Measurements from ENCODE around the gene POLR2J3.
"Not testable (repeated sequence)": the region's sequence is repeated elsewhere in the genome, so short reads cannot be mapped to it uniquely, and the experiment has no call there.

Gene POLR2J3

DNA sequence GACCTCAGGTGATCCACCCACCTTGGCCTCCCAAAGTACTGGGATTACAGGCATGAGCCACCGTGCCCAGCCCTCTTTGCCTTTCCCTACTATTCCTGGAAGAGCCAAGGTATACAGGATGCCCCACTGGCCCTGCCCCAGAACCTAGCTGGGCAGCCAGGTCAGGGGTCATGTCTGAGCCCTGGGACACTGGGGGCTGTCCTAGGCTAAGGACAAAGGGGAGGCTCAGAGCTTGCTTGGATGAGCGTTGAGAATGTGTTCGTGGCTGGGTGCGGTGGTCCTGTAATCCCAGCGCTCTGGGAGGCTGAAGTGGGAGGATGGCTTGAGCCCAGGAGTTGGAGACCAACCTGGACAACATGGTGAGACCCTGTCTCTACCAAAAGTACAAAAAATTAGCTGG, 6.1 kb upstream of the POLR2J3 start:
- not testable (repeated sequence) for H3K27me3 ChIP-seq (ENCODE audit: control insufficient read depth, insufficient read depth, low read length); H3K9ac ChIP-seq (ENCODE audit: low read depth, low read length); H3K27ac ChIP-seq (ENCODE audit: low read depth, low read length); H3K4me1 ChIP-seq (ENCODE audit: control insufficient read depth, insufficient read depth, low read length); H3K36me3 ChIP-seq (ENCODE audit: control insufficient read depth, insufficient read depth, low read length); H3K9me3 ChIP-seq (ENCODE audit: control insufficient read depth, insufficient read depth, low read length); H3K4me3 ChIP-seq (ENCODE audit: low read depth, low read length)

DNA sequence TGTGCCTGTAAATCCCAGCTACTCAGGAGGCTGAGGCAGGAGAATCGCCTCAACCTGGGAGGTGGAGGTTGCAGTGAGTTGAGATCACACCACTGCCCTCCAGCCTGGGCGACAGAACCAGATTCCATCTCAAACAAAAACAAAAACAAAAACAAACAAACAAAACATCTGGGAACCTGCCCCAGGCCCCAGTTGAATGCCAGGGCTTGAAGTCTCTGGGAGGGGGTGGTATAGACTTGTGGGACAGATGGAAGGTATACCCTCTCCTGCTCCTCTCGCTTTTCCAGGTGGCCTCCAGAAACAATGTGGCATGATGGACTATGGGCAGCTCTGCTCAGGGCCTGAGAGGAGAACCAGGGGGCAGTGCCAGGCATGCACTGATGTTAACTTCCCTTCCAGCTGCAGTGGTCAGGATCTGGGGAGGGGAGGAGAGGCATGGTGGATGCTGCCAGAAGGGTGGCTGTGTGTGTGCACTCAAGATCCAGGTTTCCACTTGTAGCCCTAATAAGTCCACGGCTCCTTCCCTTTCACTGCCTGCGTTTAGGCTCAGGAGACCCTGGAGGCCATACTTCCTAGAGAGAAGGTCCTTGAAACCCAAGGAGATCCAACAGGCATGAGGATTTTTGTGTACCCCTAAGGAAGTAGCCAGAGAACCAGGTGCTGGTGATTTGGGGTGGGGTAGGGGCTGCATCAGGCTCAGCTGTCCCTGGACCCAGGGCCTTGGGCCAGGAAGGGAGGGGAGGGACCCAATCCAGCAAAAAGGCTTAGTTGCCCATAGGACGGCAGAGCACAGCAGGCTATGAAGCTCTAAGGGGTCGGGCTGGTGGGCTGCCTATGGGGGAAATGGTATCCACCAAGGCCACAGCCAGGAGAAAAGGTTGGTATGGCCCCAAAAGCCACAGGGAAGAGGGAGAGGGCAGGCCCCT, 5.2 kb upstream of the POLR2J3 start:
- not testable (repeated sequence) for H3K9ac ChIP-seq (ENCODE audit: low read depth, low read length)

DNA sequence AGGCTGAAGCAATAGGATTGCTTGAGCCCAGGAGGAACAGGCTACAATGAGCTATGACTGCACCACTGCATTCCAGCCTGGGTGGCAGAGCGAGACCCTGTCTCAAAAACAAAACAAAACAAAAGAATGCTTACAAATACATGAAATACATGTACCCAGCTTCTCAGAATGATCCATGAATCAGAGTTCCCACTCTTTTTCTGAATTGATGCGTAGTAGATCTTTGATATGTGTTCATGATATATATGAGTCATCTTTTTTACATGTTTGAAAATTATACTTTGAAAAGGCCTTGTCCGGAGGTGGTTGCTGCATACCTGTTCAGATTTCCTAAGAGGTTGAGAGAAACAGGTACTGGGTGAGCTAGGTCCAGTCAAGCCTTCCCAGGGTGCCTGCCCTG, 4.0 kb upstream of the POLR2J3 start:
- not testable (repeated sequence) for H3K4me1 ChIP-seq (ENCODE audit: control insufficient read depth, insufficient read depth, low read length); H3K4me3 ChIP-seq (ENCODE audit: low read depth, low read length); H3K27ac ChIP-seq (ENCODE audit: low read depth, low read length); H3K9ac ChIP-seq (ENCODE audit: low read depth, low read length); H3K36me3 ChIP-seq (ENCODE audit: control insufficient read depth, insufficient read depth, low read length); H3K9me3 ChIP-seq (ENCODE audit: control insufficient read depth, insufficient read depth, low read length); H3K27me3 ChIP-seq (ENCODE audit: control insufficient read depth, insufficient read depth, low read length)

More for the DNA sequence above, 5.2 kb upstream of the POLR2J3 start:
- H3K27me3 ChIP-seq (ENCODE audit: control insufficient read depth, insufficient read depth, low read length); H3K27ac ChIP-seq (ENCODE audit: low read depth, low read length); H3K36me3 ChIP-seq (ENCODE audit: control insufficient read depth, insufficient read depth, low read length); H3K4me3 ChIP-seq (ENCODE audit: low read depth, low read length); H3K4me1 ChIP-seq (ENCODE audit: control insufficient read depth, insufficient read depth, low read length); H3K9me3 ChIP-seq (ENCODE audit: control insufficient read depth, insufficient read depth, low read length): not testable (repeated sequence)

DNA sequence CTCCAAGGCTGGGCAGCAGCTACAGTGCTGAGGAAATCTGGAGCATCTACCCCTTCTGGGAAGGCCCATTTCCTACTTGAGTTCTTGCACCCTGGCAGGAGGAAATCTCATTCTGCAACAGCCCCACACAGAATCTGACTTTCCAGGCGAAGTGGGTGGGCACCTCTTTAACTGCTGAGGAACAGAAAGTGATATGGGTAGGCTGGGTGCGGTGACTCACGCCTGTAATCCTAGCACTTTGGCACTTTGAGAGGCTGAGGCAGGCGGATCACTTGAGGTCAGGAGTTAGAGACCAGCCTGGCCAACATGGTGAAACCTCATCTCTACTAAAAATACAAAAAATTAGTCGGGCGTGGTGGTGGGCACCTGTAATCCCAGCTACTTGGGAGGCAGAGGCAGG, 2.2 kb upstream of the POLR2J3 start:
- not testable (repeated sequence) for H3K4me1 ChIP-seq (ENCODE audit: control insufficient read depth, insufficient read depth, low read length); H3K36me3 ChIP-seq (ENCODE audit: control insufficient read depth, insufficient read depth, low read length); H3K9ac ChIP-seq (ENCODE audit: low read depth, low read length); H3K27me3 ChIP-seq (ENCODE audit: control insufficient read depth, insufficient read depth, low read length); H3K27ac ChIP-seq (ENCODE audit: low read depth, low read length); H3K9me3 ChIP-seq (ENCODE audit: control insufficient read depth, insufficient read depth, low read length); H3K4me3 ChIP-seq (ENCODE audit: low read depth, low read length)

DNA sequence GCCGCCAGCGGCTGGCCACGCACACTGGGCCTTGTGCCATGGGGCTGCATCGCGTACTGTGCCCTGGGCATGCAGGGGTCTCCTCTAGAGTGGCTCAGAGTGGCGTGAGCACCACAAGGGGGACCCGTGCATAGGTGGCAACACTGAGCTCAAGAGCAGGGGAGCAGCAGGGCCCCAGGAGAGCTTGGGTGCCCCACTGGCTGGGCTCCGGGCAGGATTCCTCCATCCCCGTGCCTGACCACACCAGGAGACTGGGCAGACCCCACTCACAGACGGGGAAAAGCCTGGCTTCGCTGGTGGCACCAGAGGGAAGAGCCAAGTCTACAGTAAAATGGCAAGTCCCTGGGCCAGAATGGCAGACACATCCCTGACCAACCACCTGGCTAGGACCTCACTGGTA, 3.8 kb downstream of the POLR2J3 start:
- not testable (repeated sequence) for H3K4me3 ChIP-seq (ENCODE audit: low read depth, low read length); H3K27ac ChIP-seq (ENCODE audit: low read depth, low read length); H3K9ac ChIP-seq (ENCODE audit: low read depth, low read length); H3K4me1 ChIP-seq (ENCODE audit: control insufficient read depth, insufficient read depth, low read length); H3K27me3 ChIP-seq (ENCODE audit: control insufficient read depth, insufficient read depth, low read length); H3K9me3 ChIP-seq (ENCODE audit: control insufficient read depth, insufficient read depth, low read length); H3K36me3 ChIP-seq (ENCODE audit: control insufficient read depth, insufficient read depth, low read length)

DNA sequence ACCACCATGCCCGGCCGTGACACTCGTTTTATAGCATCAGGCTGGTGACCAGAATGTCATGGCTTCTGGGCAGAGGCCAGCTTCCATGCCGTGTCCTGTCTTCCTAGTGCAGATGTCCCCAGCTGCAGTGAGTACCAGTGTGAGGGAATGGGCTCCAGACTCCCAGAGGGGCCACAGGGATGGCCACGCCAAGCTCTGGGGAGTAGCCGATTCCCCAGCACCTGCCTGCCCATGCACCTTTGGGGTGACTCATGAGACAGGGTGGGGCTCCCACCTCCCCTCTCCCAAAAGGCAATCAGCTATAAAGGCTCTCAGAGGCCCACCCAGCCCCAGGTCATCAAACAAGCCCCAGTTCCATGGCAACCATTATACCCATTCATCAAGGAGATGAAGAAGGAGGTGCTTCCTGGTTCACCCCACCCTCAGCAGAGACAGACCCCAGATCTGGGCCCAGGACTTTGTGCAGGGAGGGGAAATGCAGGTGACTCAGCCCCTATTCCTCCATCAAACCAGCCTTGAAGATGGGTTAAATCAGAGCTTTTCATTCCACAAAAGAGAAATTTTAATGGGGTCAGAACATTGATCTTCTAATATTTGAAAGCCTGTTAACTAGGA, 21.5 kb downstream of the POLR2J3 start, which contains the start of gene SPDYE2:
Gene SPDYE2, plus strand, starts transcription at position 419 of the 615 bp plus-strand sequence. CDS start 2,030 bp downstream, outside the sequence.
- H3K9ac ChIP-seq (ENCODE audit: low read depth, low read length); H3K4me1 ChIP-seq (ENCODE audit: control insufficient read depth, insufficient read depth, low read length); H3K4me3 ChIP-seq (ENCODE audit: low read depth, low read length); H3K27me3 ChIP-seq (ENCODE audit: control insufficient read depth, insufficient read depth, low read length); H3K36me3 ChIP-seq (ENCODE audit: control insufficient read depth, insufficient read depth, low read length); H3K9me3 ChIP-seq (ENCODE audit: control insufficient read depth, insufficient read depth, low read length); H3K27ac ChIP-seq (ENCODE audit: low read depth, low read length): not testable (repeated sequence)

DNA sequence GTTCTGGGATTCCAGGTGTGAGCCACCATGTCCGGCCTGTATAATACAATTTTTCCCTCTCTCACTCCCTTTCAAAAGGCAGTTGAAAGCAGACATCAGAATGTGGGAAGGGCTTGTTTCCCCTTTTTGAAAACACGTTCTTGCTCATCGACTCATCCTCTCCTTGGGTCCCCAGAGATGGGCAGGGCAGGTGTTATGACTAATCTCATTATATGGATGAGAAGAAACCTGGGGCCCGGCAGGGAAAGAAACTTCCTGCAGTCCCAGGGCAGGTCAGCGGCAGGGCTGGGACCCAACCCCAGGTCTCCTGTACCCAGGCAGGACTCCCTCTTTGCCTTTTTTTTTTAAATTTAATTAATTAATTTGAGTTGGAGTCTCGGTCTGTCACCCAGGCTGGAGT, 26.0 kb downstream of the POLR2J3 start:
- H3K9ac ChIP-seq (ENCODE audit: low read depth, low read length); H3K27me3 ChIP-seq (ENCODE audit: control insufficient read depth, insufficient read depth, low read length); H3K4me3 ChIP-seq (ENCODE audit: low read depth, low read length); H3K27ac ChIP-seq (ENCODE audit: low read depth, low read length); H3K4me1 ChIP-seq (ENCODE audit: control insufficient read depth, insufficient read depth, low read length); H3K36me3 ChIP-seq (ENCODE audit: control insufficient read depth, insufficient read depth, low read length); H3K9me3 ChIP-seq (ENCODE audit: control insufficient read depth, insufficient read depth, low read length): not testable (repeated sequence)

DNA sequence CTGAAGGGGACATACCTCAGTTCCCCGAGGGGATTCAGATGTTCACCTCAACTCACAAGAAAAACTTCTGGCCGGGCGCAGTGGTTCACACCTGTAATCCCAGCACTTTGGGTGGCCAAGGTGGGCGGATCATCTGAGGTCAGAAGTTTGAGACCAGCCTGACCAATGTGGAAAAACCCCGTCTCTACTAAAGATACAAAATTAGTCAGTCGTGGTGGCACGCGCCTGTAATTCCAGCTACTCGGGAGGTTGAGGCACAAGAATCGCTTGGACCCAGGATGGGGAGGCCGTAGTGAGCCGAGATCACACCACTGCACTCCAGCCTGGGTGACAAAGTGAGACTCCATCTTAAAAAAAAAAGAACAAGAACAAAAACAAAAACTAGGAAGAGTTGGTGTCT, 27.1 kb downstream of the POLR2J3 start:
- H3K36me3 ChIP-seq (ENCODE audit: control insufficient read depth, insufficient read depth, low read length); H3K9me3 ChIP-seq (ENCODE audit: control insufficient read depth, insufficient read depth, low read length); H3K9ac ChIP-seq (ENCODE audit: low read depth, low read length); H3K27me3 ChIP-seq (ENCODE audit: control insufficient read depth, insufficient read depth, low read length); H3K4me1 ChIP-seq (ENCODE audit: control insufficient read depth, insufficient read depth, low read length); H3K27ac ChIP-seq (ENCODE audit: low read depth, low read length); H3K4me3 ChIP-seq (ENCODE audit: low read depth, low read length): not testable (repeated sequence)

DNA sequence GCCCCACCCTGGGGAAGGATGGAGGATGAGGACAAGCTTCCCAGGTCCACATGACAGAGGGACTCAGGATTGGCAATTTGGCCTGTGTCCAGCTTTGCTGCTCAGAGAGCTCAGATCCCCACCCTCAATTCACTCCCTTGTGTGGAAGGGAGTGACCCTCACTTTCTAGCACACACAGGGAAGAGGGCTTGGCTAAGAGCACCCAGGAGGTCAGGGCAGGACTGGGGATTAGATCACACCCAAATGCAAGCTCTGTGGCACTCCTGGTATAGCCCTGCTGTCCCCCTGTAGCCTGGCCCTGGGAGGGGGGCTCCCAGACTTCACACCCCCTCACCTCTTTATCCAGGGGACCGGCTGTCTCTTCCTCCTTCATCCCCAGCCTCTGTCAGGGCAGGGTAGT, 28.0 kb downstream of the POLR2J3 start:
- not testable (repeated sequence) for H3K36me3 ChIP-seq (ENCODE audit: control insufficient read depth, insufficient read depth, low read length); H3K4me3 ChIP-seq (ENCODE audit: low read depth, low read length); H3K27ac ChIP-seq (ENCODE audit: low read depth, low read length); H3K27me3 ChIP-seq (ENCODE audit: control insufficient read depth, insufficient read depth, low read length); H3K9ac ChIP-seq (ENCODE audit: low read depth, low read length); H3K9me3 ChIP-seq (ENCODE audit: control insufficient read depth, insufficient read depth, low read length); H3K4me1 ChIP-seq (ENCODE audit: control insufficient read depth, insufficient read depth, low read length)

DNA sequence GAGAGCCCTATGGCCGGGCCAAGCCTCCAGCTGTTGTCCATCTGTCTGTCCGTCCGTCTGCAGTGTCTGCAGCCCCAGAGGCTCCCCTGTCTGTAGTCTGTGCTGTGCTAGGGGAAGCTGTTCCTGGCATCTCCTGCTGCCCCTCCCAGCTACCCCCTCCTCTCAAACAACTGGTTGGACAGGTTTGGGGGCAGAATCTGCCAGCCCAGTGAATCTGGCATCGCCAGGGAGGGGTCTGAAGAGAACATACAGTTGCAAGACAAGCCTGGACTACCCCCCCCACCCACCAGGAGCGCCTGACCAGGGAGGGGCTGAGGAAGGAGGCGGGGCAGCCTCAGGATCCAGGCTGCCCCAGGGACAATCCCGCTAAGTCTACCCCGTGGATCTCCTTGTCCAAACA, 28.8 kb downstream of the POLR2J3 start, which contains the start of gene UPK3BL2:
Gene UPK3BL2, minus strand, starts transcription at position 101 of the 400 bp plus-strand sequence. Its CDS starts 60 bp downstream, at position 41.
- not testable (repeated sequence) for H3K27me3 ChIP-seq (ENCODE audit: control insufficient read depth, insufficient read depth, low read length); H3K9ac ChIP-seq (ENCODE audit: low read depth, low read length); H3K4me3 ChIP-seq (ENCODE audit: low read depth, low read length); H3K9me3 ChIP-seq (ENCODE audit: control insufficient read depth, insufficient read depth, low read length); H3K4me1 ChIP-seq (ENCODE audit: control insufficient read depth, insufficient read depth, low read length); H3K27ac ChIP-seq (ENCODE audit: low read depth, low read length); H3K36me3 ChIP-seq (ENCODE audit: control insufficient read depth, insufficient read depth, low read length)

DNA sequence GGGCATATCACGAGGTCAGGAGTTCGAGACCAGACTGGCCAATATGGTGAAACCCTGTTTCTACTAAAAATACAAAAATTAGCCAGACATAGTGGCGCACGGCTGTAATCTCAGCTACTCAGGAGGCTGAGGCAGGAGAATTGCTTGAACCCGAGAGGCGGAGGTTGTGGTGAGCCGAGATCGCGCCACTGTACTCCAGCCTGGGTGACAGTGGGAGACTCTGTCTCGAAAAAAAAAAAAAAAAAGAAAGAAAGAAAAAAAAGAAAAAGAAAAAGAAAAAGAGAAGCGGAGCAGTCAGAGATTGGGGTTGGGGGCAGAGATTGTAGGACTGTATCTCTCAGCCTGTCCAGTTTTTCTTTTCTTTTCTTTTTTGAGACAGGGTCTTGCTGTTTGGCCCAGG, 29.6 kb downstream of the POLR2J3 start:
- not testable (repeated sequence) for H3K4me1 ChIP-seq (ENCODE audit: control insufficient read depth, insufficient read depth, low read length); H3K27ac ChIP-seq (ENCODE audit: low read depth, low read length); H3K9ac ChIP-seq (ENCODE audit: low read depth, low read length); H3K36me3 ChIP-seq (ENCODE audit: control insufficient read depth, insufficient read depth, low read length); H3K4me3 ChIP-seq (ENCODE audit: low read depth, low read length); H3K27me3 ChIP-seq (ENCODE audit: control insufficient read depth, insufficient read depth, low read length); H3K9me3 ChIP-seq (ENCODE audit: control insufficient read depth, insufficient read depth, low read length)

Data from HUES48 (cell line).